Activated naive CD8-positive, alpha-beta T cell treated with anti-CD3 and anti-CD28 coated beads for 36 hours (primary cell): ENCODE measurements around the gene LRCOL1. TPM values are rescaled to one million over a fixed set of nuclear protein-coding genes. Genes with fewer than 3 reads are reported as not detected.

Experiments used
- DNase-seq: peaks from one replicate; pipeline ENCODE4 v3.0.0; 2021
- H3K27ac Mint-ChIP-seq: one replicate; pipeline ENCODE4 v1.8.0; 2022; ENCODE audit warnings: mild to moderate bottlenecking, moderate library complexity, mixed read lengths
- H3K27me3 Mint-ChIP-seq: one replicate; pipeline ENCODE4 v1.8.0; 2022; ENCODE audit warnings: mild to moderate bottlenecking, mixed read lengths
- H3K36me3 Mint-ChIP-seq: one replicate; pipeline ENCODE4 v1.8.0; 2021; ENCODE audit warnings: mild to moderate bottlenecking, mixed read lengths
- H3K4me1 Mint-ChIP-seq: one replicate; pipeline ENCODE4 v1.8.0; 2021; ENCODE audit warnings: mixed read lengths
- H3K4me3 Mint-ChIP-seq: one replicate; pipeline ENCODE4 v1.8.0; 2022; ENCODE audit warnings: mild to moderate bottlenecking, moderate library complexity, mixed read lengths
- H3K9me3 Mint-ChIP-seq: one replicate; pipeline ENCODE4 v1.8.0; 2022; ENCODE audit warnings: mixed read lengths
- total RNA-seq, 2 experiments: library from RNA; stranded (reverse); gene quantifications; one replicate each; pipeline ENCODE4 v1.2.3, GENCODE V29; 2021

LRCOL1 gene
- total RNA-seq, 2 experiments from 2014 or later, result not detected

DNA sequence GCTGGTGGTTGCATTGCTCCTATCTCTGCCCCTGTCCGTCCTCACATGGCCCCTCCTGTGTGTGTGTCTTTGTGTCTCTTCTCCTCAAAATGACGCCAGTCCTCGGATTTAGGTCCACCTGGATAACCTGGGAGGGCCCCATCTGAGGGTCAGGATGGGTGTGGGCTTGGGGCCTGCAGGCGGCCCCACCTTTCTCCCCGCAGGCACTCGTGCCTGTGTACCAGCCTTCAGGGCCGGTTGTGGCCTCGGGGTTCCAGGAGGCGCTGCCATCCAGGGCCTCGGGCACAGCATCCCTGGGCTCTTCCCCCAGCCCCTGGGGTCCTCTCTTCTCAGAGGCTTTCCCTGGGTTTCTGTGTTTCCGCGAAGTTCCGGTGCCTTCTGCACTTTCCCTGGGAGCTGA is 54.7 kb downstream of the LRCOL1 start:
- H3K4me1 Mint-ChIP-seq, result peaks cover 12% of the 10 kb centered on the region
- no peak overlapping the region for H3K4me3 Mint-ChIP-seq
- no peak overlapping the region for H3K27ac Mint-ChIP-seq
- H3K9me3 Mint-ChIP-seq, result no peaks in the 10 kb centered on the region
- DNase-seq, result no peak
- H3K27me3 Mint-ChIP-seq, result peaks cover 15% of the 10 kb centered on the region
- H3K36me3 Mint-ChIP-seq, result peaks cover 7% of the 10 kb centered on the region

DNA sequence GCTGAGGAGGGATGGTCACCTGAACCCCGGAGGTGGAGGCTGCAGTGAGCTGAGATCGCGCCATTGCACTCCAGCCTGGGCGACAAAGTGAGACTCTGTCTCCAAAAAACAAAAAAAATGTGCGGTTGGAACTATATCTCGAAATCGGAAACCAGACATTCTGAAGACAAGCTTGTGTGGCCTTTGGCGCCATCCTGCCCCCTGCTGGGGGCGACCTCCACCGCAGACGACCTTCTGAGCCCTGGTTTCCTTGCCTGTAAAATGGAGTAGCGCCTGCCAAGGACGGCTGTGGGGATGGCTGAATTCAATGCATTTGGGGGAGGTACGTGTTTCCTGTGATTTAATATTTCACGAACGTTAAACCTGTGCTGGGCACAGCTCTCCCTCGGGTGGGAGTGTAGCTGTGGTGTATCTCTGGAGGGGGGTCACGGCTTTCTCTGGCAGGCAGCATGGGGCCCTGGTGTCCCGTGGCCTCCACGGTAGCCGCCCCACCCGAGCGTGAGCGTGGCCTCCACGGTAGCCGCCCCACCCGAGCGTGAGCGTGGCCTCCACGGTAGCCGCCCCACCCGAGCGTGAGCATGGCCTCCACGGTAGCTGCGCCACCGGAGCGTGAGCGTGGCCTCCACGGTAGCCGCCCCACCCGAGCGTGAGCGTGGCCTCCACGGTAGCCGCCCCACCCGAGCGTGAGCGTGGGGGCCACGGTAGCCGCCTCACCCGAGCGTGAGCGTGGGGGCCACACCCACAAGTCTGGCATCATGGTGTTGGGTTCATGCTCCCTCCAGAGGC is 55.3 kb downstream of the LRCOL1 start:
- Mint-ChIP-seq H3K27ac (no peak overlapping the region), H3K36me3 (peaks cover 7% of the 10 kb centered on the region), H3K9me3 (no peaks in the 10 kb centered on the region), H3K4me3 (no peak overlapping the region), H3K27me3 (peaks cover 15% of the 10 kb centered on the region), H3K4me1 (peaks cover 12% of the 10 kb centered on the region)
- DNase-seq, result peak; percentile 36

Other genes starting within 250 kb of the LRCOL1 start
- 10 to 100 TPM; 53.1 to 55.9 TPM for gene FBRSL1, start 120.4 kb downstream of the LRCOL1 start, total RNA-seq
- gene P2RX2, start 8.2 kb upstream of the LRCOL1 start, total RNA-seq, result not detected
- gene POLE, start 76.8 kb upstream of the LRCOL1 start, total RNA-seq, result 100 to 1,000 TPM; 117 to 123 TPM
- gene PXMP2, start 77.0 kb upstream of the LRCOL1 start, total RNA-seq, result 10 to 100 TPM; 18.3 to 19.0 TPM
- 100 to 1,000 TPM; 102 to 105 TPM for gene PGAM5, start 100.3 kb upstream of the LRCOL1 start, total RNA-seq
- gene ANKLE2, start 151.2 kb upstream of the LRCOL1 start, total RNA-seq, result 10 to 100 TPM; 84.5 to 84.8 TPM
- gene GOLGA3, start 218.3 kb upstream of the LRCOL1 start, total RNA-seq, result 10 to 100 TPM; 51.5 to 57.2 TPM